RWPE2 (cell line): ENCODE results near the gene UGT1A3.
"Not testable (repeated sequence)": the region's sequence is repeated elsewhere in the genome, so short reads cannot be mapped to it uniquely, and the experiment has no call there.

Experiments used
- ATAC-seq: fragments of 200-7000 bp; cut with Tn5 transposase; 3 replicates; pipeline ENCODE4 v1.9.1; 2021; ENCODE audit warnings: low read depth
- DNase-seq: peaks from one replicate; pipeline ENCODE4 v3.0.0-alpha.2; 2020; ENCODE audit warnings: low spot score
- H3K27ac ChIP-seq: fragments of 450-650 bp; 2 replicates; pipeline ENCODE4 v1.5.1; 2017; ENCODE audit warnings: mild to moderate bottlenecking; ENCODE audit not compliant: poor library complexity, severe bottlenecking
- H3K27me3 ChIP-seq: fragments of 250-450 bp; sonication (Bioruptor Pico); 2 replicates; pipeline ENCODE4 v1.5.1; 2021; ENCODE audit warnings: mild to moderate bottlenecking, moderate library complexity; ENCODE audit not compliant: insufficient read depth, poor library complexity, severe bottlenecking
- H3K36me3 ChIP-seq: fragments of 250-450 bp; sonication (Bioruptor Pico); 2 replicates; pipeline ENCODE4 v1.5.1; 2020; ENCODE audit warnings: low read depth, mild to moderate bottlenecking, moderate library complexity
- H3K4me1 ChIP-seq: fragments of 250-450 bp; sonication (Bioruptor Pico); 2 replicates; pipeline ENCODE4 v1.5.1; 2021; ENCODE audit warnings: mild to moderate bottlenecking, moderate library complexity; ENCODE audit not compliant: insufficient read depth, poor library complexity, severe bottlenecking
- H3K4me3 ChIP-seq: fragments of 250-450 bp; sonication (Bioruptor Pico); 2 replicates; pipeline ENCODE4 v1.5.1; 2021; ENCODE audit warnings: mild to moderate bottlenecking, moderate library complexity; ENCODE audit not compliant: severe bottlenecking
- H3K9me3 ChIP-seq: fragments of 250-450 bp; sonication (Bioruptor Pico); 2 replicates; pipeline ENCODE4 v1.5.1; 2021; ENCODE audit warnings: mild to moderate bottlenecking, moderate library complexity; ENCODE audit not compliant: severe bottlenecking
- CTCF ChIP-seq: fragments of 450-650 bp; IDR thresholded peaks from one replicate; pipeline ENCODE4 v1.5.1; 2017; ENCODE audit warnings: mild to moderate bottlenecking, moderate library complexity; ENCODE audit not compliant: poor library complexity, severe bottlenecking

The UGT1A3 gene

GRCh38 chr2:233712611-233713261 lies 16.1 kb upstream of the UGT1A3 start, which contains the start of gene UGT1A5:
UGT1A5 (plus strand) TSS chr2:233712907; CDS start chr2:233712992, 85 bp downstream.
- H3K4me1 ChIP-seq: peaks cover 7% of the 10 kb centered on the region
- TF ChIP-seq CTCF: no peak
- ATAC-seq (no peak), DNase-seq (no peak)
- no peaks in the 10 kb centered on the region for H3K27me3 ChIP-seq
- no peaks in the 10 kb centered on the region for H3K36me3 ChIP-seq
- no peak within 1 kb of the TSS for H3K27ac ChIP-seq
- no peaks in the 10 kb centered on the region for H3K9me3 ChIP-seq
- H3K4me3 ChIP-seq: no peak within 1 kb of the TSS

- H3K27me3 ChIP-seq: no peaks in the 10 kb centered on the region
- no peaks in the 10 kb centered on the region for H3K36me3 ChIP-seq
- ATAC-seq: no peak
- TF ChIP-seq CTCF: no peak
- DNase-seq: no peak
- peaks cover 2% of the 10 kb centered on the region for H3K4me1 ChIP-seq
- H3K27ac ChIP-seq: no peak overlapping the region
- no peaks in the 10 kb centered on the region for H3K9me3 ChIP-seq
- H3K4me3 ChIP-seq: no peak overlapping the region
Observed at GRCh38 chr2:233713262-233713615, 15.6 kb upstream of the UGT1A3 start.

GRCh38 chr2:233714121-233714520 lies 14.7 kb upstream of the UGT1A3 start:
- ATAC-seq (no peak), DNase-seq (no peak)
- Histone ChIP-seq H3K36me3 (no peaks in the 10 kb centered on the region), H3K27ac (no peak overlapping the region), H3K9me3 (no peaks in the 10 kb centered on the region), H3K27me3 (no peaks in the 10 kb centered on the region), H3K4me3 (no peak overlapping the region), H3K4me1 (no peaks in the 10 kb centered on the region)
- TF ChIP-seq CTCF: no peak

GRCh38 chr2:233718552-233718951 lies 10.3 kb upstream of the UGT1A3 start, which contains the start of gene UGT1A4:
UGT1A4 (plus strand) TSS chr2:233718736; CDS start chr2:233718821, 85 bp downstream.
- Histone ChIP-seq H3K27ac (no peak within 1 kb of the TSS), H3K4me3 (no peak within 1 kb of the TSS), H3K4me1 (no peaks in the 10 kb centered on the region), H3K36me3 (no peaks in the 10 kb centered on the region), H3K27me3 (no peaks in the 10 kb centered on the region), H3K9me3 (no peaks in the 10 kb centered on the region)
- no peak for TF ChIP-seq CTCF
- no peak for ATAC-seq
- no peak for DNase-seq

- DNase-seq, H3K27ac ChIP-seq, H3K4me3 ChIP-seq, H3K9me3 ChIP-seq, H3K36me3 ChIP-seq, H3K4me1 ChIP-seq, ATAC-seq, H3K27me3 ChIP-seq: not testable (repeated sequence)
Observed at GRCh38 chr2:233736868-233737653, 8.2 kb downstream of the UGT1A3 start.
